DOHH2 (cell line): ENCODE results near the gene MRLN.
"Not testable (repeated sequence)": the region's sequence is repeated elsewhere in the genome, so short reads cannot be mapped to it uniquely, and the experiment has no call there.

Experiments
- H3F3A ChIP-seq: fragments of 200-600 bp; sonication (generic), shearing (Covaris generic); 2 replicates; pipeline ENCODE4 v1.6.0; 2016; ENCODE audit warnings: antibody characterized with exemption, mild to moderate bottlenecking; ENCODE audit not compliant: control insufficient read depth, insufficient read depth
- H3K27ac ChIP-seq: fragments of 200-600 bp; sonication (generic); 2 replicates; pipeline ENCODE4 v1.5.1; 2014; ENCODE audit warnings: low read depth, mild to moderate bottlenecking, low read length, moderate library complexity
- H3K27me3 ChIP-seq: fragments of 200-600 bp; sonication (generic); 2 replicates; pipeline ENCODE4 v1.6.1; 2014; ENCODE audit warnings: mild to moderate bottlenecking, low read length, mixed read lengths; ENCODE audit not compliant: control insufficient read depth
- H3K36me3 ChIP-seq: fragments of 200-600 bp; sonication (generic); 2 replicates; pipeline ENCODE4 v1.6.1; 2014; ENCODE audit warnings: mild to moderate bottlenecking, low read length, moderate library complexity, mixed read lengths; ENCODE audit not compliant: control insufficient read depth
- H3K4me1 ChIP-seq: fragments of 200-600 bp; sonication (generic); 2 replicates; pipeline ENCODE4 v1.6.1; 2014; ENCODE audit warnings: mild to moderate bottlenecking, low read length, mixed read lengths; ENCODE audit not compliant: control insufficient read depth
- H3K4me2 ChIP-seq: fragments of 200-600 bp; sonication (generic); 2 replicates; pipeline ENCODE4 v1.6.0; 2014; ENCODE audit warnings: mild to moderate bottlenecking, low read length, moderate library complexity
- H3K4me3 ChIP-seq: fragments of 200-600 bp; sonication (generic); 2 replicates; pipeline ENCODE4 v1.5.1; 2014; ENCODE audit warnings: mild to moderate bottlenecking, low read length, mixed read lengths
- H3K79me2 ChIP-seq: fragments of 200-600 bp; sonication (generic); 2 replicates; pipeline ENCODE4 v1.6.1; 2014; ENCODE audit warnings: mild to moderate bottlenecking, low read length, mixed read lengths; ENCODE audit not compliant: control insufficient read depth
- H3K9me2 ChIP-seq: fragments of 200-600 bp; sonication (generic); replicated peaks from 2 replicates; pipeline ENCODE4 v1.6.1; 2014; ENCODE audit warnings: mild to moderate bottlenecking, low read length, mixed read lengths; ENCODE audit not compliant: control insufficient read depth
- H3K9me3 ChIP-seq: fragments of 200-600 bp; sonication (generic); 2 replicates; pipeline ENCODE4 v1.6.1; 2014; ENCODE audit warnings: antibody characterized with exemption, low read length, mixed read lengths; ENCODE audit not compliant: control insufficient read depth, insufficient read depth
- H4K20me1 ChIP-seq: fragments of 200-600 bp; sonication (generic); 2 replicates; pipeline ENCODE4 v1.6.0; 2014; ENCODE audit warnings: low read depth, mild to moderate bottlenecking, antibody characterized with exemption, low read length, moderate library complexity; ENCODE audit not compliant: control insufficient read depth, insufficient read depth
- EZH2phosphoT487 ChIP-seq: fragments of 200-600 bp; sonication (generic); IDR thresholded peaks from 2 replicates; pipeline ENCODE4 v1.6.1; 2017; ENCODE audit warnings: borderline replicate concordance, mild to moderate bottlenecking, antibody characterized with exemption, low read length, moderate library complexity, mixed read lengths
- TF ChIP-seq, protein P1 (sequence below): fragments of 200-600 bp; sonication (generic); IDR thresholded peaks from one replicate; pipeline ENCODE4 v1.5.1; 2014; ENCODE audit warnings: antibody characterized with exemption, mild to moderate bottlenecking, low read depth, low read length; ENCODE audit not compliant: poor library complexity, severe bottlenecking

The MRLN gene

DNA sequence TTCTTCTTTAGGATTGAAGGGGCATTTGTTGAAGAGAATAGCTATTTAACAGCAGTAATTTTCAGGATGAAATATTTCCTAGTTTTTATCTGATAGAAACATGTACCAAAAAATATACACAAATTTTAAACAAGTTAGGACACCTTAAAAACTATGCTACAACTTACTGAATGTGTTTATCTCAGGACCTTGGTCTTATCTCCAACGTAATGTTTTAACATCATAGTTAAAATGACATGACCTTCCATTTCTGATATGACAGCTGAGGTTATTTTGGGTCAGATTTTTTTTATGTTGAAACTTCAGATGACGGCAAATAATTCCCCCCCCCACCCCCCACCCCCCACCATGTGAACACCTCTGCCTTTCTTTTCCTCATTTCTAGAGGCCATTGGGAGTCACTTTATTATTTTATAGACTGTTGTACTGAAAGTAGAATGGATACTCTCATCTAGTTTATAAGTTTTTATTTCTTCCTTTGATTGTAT is 8.0 kb downstream of the MRLN start:
- no peaks in the 10 kb centered on the region for H3K79me2 ChIP-seq
- TF ChIP-seq EZH2phosphoT487: no peak
- TF ChIP-seq, protein P1, sequence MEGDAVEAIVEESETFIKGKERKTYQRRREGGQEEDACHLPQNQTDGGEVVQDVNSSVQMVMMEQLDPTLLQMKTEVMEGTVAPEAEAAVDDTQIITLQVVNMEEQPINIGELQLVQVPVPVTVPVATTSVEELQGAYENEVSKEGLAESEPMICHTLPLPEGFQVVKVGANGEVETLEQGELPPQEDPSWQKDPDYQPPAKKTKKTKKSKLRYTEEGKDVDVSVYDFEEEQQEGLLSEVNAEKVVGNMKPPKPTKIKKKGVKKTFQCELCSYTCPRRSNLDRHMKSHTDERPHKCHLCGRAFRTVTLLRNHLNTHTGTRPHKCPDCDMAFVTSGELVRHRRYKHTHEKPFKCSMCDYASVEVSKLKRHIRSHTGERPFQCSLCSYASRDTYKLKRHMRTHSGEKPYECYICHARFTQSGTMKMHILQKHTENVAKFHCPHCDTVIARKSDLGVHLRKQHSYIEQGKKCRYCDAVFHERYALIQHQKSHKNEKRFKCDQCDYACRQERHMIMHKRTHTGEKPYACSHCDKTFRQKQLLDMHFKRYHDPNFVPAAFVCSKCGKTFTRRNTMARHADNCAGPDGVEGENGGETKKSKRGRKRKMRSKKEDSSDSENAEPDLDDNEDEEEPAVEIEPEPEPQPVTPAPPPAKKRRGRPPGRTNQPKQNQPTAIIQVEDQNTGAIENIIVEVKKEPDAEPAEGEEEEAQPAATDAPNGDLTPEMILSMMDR: no peak
- H3F3A ChIP-seq: no peaks in the 10 kb centered on the region
- no peaks in the 10 kb centered on the region for H3K27me3 ChIP-seq
- no peaks in the 10 kb centered on the region for H3K9me3 ChIP-seq
- H3K36me3 ChIP-seq: no peaks in the 10 kb centered on the region
- no peaks in the 10 kb centered on the region for H3K4me1 ChIP-seq
- H3K27ac ChIP-seq: no peak overlapping the region
- H3K9me2 ChIP-seq: no peaks in the 10 kb centered on the region
- no peak overlapping the region for H3K4me2 ChIP-seq
- no peak overlapping the region for H3K4me3 ChIP-seq
- H4K20me1 ChIP-seq: no peaks in the 10 kb centered on the region

- not testable (repeated sequence) for H3K36me3 ChIP-seq, H3K27me3 ChIP-seq, H3K27ac ChIP-seq, H3K9me3 ChIP-seq, H3K4me2 ChIP-seq, H3K79me2 ChIP-seq, H3K4me1 ChIP-seq, H3K9me2 ChIP-seq, H3F3A ChIP-seq, H4K20me1 ChIP-seq, H3K4me3 ChIP-seq
Observed at GRCh38 chr10:59744762-59745161, 8.5 kb downstream of the MRLN start.

GRCh38 chr10:59744156-59744555 is 9.1 kb downstream of the MRLN start:
- H3K9me3 ChIP-seq, H4K20me1 ChIP-seq, H3K4me1 ChIP-seq: not testable (repeated sequence)

GRCh38 chr10:59741583-59741982 is 11.7 kb downstream of the MRLN start:
- Histone ChIP-seq H3K4me1 (no peaks in the 10 kb centered on the region), H3K36me3 (no peaks in the 10 kb centered on the region), H3K9me2 (no peaks in the 10 kb centered on the region), H3K4me2 (no peak overlapping the region), H3K79me2 (no peaks in the 10 kb centered on the region), H3K4me3 (no peak overlapping the region), H4K20me1 (no peaks in the 10 kb centered on the region), H3F3A (no peaks in the 10 kb centered on the region), H3K9me3 (no peaks in the 10 kb centered on the region), H3K27ac (no peak overlapping the region), H3K27me3 (0 out of 2 replicates have a peak, but pooled peaks cover 4% of the 10 kb centered on the region)
- TF ChIP-seq EZH2phosphoT487: no peak
- TF ChIP-seq, protein P1: no peak

More at GRCh38 chr10:59744156-59744555, 9.1 kb downstream of the MRLN start:
- not testable (repeated sequence) for H3K36me3 ChIP-seq, H3K27me3 ChIP-seq, H3K4me3 ChIP-seq, H3K4me2 ChIP-seq, H3F3A ChIP-seq, H3K79me2 ChIP-seq, H3K9me2 ChIP-seq, H3K27ac ChIP-seq
